A549 (cell line): ENCODE measurements around the gene TAGLN3.

Experiments used
- CTCF ChIP-seq: fragments of >200 bp; sonication (Bioruptor Twin); formaldehyde crosslinking; IDR thresholded peaks from 3 replicates; pipeline ENCODE4 v1.5.1; 2016
- MYC ChIP-seq: IDR thresholded peaks from 2 replicates; pipeline ENCODE4 v1.6.1; 2012; ENCODE audit warnings: mild to moderate bottlenecking, inconsistent platforms, low read length, improper control_type of control experiment, borderline replicate concordance
- POLR2A ChIP-seq: IDR thresholded peaks from 2 replicates; pipeline ENCODE4 v1.6.1; 2012; ENCODE audit warnings: mild to moderate bottlenecking, low read length
- ZC3H11A ChIP-seq: fragments of 450-650 bp; IDR thresholded peaks from 2 replicates; pipeline ENCODE4 v1.6.1; 2014; ENCODE audit warnings: antibody characterized with exemption, mild to moderate bottlenecking

- TF ChIP-seq CTCF (no peak), POLR2A (no peak), MYC (no peak), ZC3H11A (no peak)
Observed at GRCh38 chr3:111976254-111976653, 22.5 kb upstream of the TAGLN3 start.
